ENCODE measurements around the gene WDR1. TPM values are rescaled to one million over a fixed set of nuclear protein-coding genes. Genes with fewer than 3 reads are reported as not detected.

The WDR1 gene
- polyA plus RNA-seq, 2 of the 4 experiments (the other 2 are of a cell fraction): 251 to 326 TPM

- H3K4me3 ChIP-seq: no peak overlapping the region
- DNase-seq (ENCODE audit: low read depth in 1 of 2, low spot score in 1 of 2) (no peak), FAIRE-seq (no peak), ATAC-seq (no peak)
- H3K4me1 ChIP-seq: no peaks in the 10 kb centered on the region
- CTCF ChIA-PET: no interaction called here
- H3K27ac ChIP-seq: no peak overlapping the region
- H3K4me2 ChIP-seq: no peak overlapping the region
- WGBS (ENCODE audit: missing lambda C conversion rate): 84% methylated on average over 2 of the region's 4 CpGs
- TF ChIP-seq CBX8 (IDR thresholded peaks at IDR 0.05): no peak
- H3K9me3 ChIP-seq: no peaks in the 10 kb centered on the region
- POLR2A ChIA-PET: no interaction called here
Observed at GRCh38 chr4:10057023-10057395, 59.6 kb downstream of the WDR1 start.

- WGBS (ENCODE audit: missing lambda C conversion rate): 83% methylated on average over 8 of the region's 8 CpGs
- DNase-seq (ENCODE audit: low read depth in 1 of 2, low spot score in 1 of 2): no peak
- Histone ChIP-seq H3K4me3 (no peak overlapping the region), H3K4me1 (no peaks in the 10 kb centered on the region), H3K4me2 (no peak overlapping the region), H3K27ac (no peak overlapping the region), H3K9me3 (no peaks in the 10 kb centered on the region)
- ATAC-seq: no peak
- ChIA-PET CTCF (no interaction called here), POLR2A (no interaction called here)
- FAIRE-seq: no peak
- TF ChIP-seq HOXB5 (CRISPR knock-in tag; IDR thresholded peaks at IDR 0.05): no peak
- no peak for TF ChIP-seq CHD4 (IDR thresholded peaks at IDR 0.05; ENCODE audit: borderline replicate concordance)
- TF ChIP-seq KDM5A (IDR thresholded peaks at IDR 0.05): no peak
- no peak for TF ChIP-seq ESRRA (IDR thresholded peaks at IDR 0.05; ENCODE audit: borderline replicate concordance, low read length)
- no peak for TF ChIP-seq SREBF2 (IDR thresholded peaks at IDR 0.05)
Observed at GRCh38 chr4:10056334-10057022, 60.1 kb downstream of the WDR1 start.

GRCh38 chr4:10055871-10056270, 60.7 kb downstream of the WDR1 start:
- POLR2A ChIA-PET: no interaction called here
- WGBS (ENCODE audit: missing lambda C conversion rate): 77% methylated on average over 4 of the region's 4 CpGs
- DNase-seq (ENCODE audit: low read depth in 1 of 2, low spot score in 1 of 2) (no peak), ATAC-seq (no peak), FAIRE-seq (no peak)
- H3K9me3 ChIP-seq: no peaks in the 10 kb centered on the region
- no peak overlapping the region for H3K4me2 ChIP-seq
- no peak overlapping the region for H3K4me3 ChIP-seq
- no peaks in the 10 kb centered on the region for H3K4me1 ChIP-seq
- CTCF ChIA-PET: no interaction called here
- no peak overlapping the region for H3K27ac ChIP-seq
- TF ChIP-seq EHF (CRISPR knock-in tag; IDR thresholded peaks at IDR 0.05): no peak
- TF ChIP-seq NR3C1 (IDR thresholded peaks at IDR 0.05): no peak
- TF ChIP-seq REST (IDR thresholded peaks at IDR 0.05): no peak
- no peak for TF ChIP-seq ESRRA (IDR thresholded peaks at IDR 0.05; ENCODE audit: borderline replicate concordance, low read length)
- no peak for TF ChIP-seq POLR2AphosphoS2 (conservative IDR thresholded peaks at IDR 0.05; ENCODE audit: low read length)
- no peak for TF ChIP-seq PHF8 (IDR thresholded peaks at IDR 0.05; ENCODE audit: borderline replicate concordance, low read depth)
- TF ChIP-seq PBX3 (IDR thresholded peaks at IDR 0.05): no peak
- no peak for TF ChIP-seq MYC (IDR thresholded peaks at IDR 0.05; ENCODE audit: borderline replicate concordance, low read length)
- no peak for TF ChIP-seq BHLHE40 (IDR thresholded peaks at IDR 0.05; ENCODE audit: low read depth, low read length)
- TF ChIP-seq CHD4 (IDR thresholded peaks at IDR 0.05; ENCODE audit: borderline replicate concordance): no peak
- no peak for TF ChIP-seq ELK1 (IDR thresholded peaks at IDR 0.05; ENCODE audit: low read depth, low read length)
